NCI-H748 (cell line): Measurements from ENCODE around the gene OR2K2.
A peak's percentile ranks its signal among the peaks of the same experiment; 100 is the strongest.
"Not testable (repeated sequence)": the region's sequence is repeated elsewhere in the genome, so short reads cannot be mapped to it uniquely, and the experiment has no call there.

ENCODE experiments used
- DNase-seq: peaks from one replicate; lab custom pipeline; 2025; ENCODE audit not compliant: unreplicated experiment; lab: John Stamatoyannopoulos, UW

The OR2K2 gene, protein sequence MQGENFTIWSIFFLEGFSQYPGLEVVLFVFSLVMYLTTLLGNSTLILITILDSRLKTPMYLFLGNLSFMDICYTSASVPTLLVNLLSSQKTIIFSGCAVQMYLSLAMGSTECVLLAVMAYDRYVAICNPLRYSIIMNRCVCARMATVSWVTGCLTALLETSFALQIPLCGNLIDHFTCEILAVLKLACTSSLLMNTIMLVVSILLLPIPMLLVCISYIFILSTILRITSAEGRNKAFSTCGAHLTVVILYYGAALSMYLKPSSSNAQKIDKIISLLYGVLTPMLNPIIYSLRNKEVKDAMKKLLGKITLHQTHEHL

DNA sequence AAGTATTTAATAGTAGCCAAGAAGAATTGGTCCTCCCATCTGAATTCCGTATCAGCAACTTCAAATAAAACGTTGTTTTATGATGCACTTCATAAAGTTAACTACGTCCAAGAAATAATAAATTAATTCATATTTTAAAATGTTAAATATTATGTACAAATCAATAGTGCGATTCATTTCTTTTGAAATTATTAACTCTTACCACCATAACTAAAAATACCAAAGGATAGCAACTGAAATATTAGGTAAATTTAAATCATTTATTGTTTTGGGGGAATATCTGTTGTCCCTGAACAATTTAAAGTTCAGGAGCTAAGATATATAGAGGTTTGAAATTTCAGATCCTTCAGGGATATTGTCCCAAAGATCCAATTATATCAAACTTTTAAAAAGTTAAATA is at the start of gene OR2K2:
OR2K2 (minus strand) TSS at position 101 of the 400 bp plus-strand sequence. CDS start 1,791 bp downstream, outside the sequence.
- DNase-seq: no peak

DNA sequence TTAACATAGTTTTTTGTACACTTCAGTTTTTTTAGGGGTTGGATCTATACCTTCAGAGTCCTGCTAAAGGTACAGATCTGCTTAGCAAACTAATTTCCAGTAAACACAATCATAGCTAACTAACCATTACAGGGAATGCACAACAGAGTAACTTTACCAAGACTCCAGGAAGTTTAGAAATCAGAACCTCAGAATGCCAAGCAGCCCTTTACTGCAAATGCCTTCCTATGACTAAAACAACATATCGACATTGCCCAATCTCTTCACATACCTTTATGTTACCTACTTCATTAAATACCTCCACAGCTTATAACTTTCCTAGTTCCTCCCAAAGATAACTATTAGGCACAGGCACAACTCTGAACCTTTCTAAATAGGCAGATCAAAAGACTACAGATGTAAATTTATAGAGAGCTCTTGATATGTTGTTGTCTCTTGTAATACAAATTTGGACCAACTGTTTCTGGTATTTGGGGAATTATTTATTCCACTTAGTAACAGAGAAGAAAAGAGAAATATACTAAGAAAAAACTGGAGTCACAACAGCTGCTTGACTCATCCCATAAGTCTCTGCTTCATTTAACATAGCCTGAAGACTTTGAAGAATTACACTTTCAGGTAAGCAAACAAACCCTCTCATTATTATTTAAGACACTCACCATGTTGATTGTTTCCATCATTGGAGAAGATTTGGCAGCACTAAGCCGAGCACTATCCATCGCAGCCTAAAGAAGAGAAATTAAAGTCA is 46.0 kb upstream of the OR2K2 start:
- no peak for DNase-seq

DNA sequence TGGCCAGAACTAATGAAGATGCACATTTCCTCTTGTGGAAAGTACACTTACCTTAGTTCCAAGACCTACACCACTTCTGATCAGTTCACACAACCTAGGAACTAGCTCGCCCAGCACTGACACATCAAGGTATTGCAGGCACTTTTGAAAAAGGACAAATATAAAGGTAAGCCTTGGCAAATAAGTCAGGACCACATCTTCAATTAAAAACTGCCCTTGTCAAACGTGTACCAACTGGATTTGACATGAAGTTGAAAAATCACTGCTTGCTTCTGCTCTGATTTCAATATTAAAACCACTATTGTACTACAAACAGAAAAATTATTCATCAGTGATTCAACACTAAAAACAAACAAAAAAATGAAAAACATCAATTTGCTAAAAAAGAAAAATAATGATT is 45.0 kb upstream of the OR2K2 start:
- DNase-seq: no peak

DNA sequence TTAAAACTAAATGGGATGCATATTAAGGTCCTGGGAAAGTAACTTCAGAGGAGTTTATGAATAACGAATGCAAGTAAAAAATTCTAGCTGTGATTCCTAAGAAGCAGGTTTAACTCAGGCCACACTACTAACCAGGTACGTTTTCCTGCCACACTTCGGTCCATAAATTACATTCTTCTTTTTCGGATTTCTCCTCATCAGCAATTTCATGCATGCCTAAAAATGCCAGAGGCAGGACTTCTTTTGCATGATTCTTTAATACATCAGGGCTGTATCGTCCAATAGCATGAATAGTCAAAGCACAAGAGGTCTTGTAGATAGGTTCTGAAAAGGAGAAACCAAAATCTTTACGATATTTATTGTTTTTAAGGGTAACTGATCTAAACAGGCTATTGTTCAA is 42.3 kb upstream of the OR2K2 start:
- no peak for DNase-seq

DNA sequence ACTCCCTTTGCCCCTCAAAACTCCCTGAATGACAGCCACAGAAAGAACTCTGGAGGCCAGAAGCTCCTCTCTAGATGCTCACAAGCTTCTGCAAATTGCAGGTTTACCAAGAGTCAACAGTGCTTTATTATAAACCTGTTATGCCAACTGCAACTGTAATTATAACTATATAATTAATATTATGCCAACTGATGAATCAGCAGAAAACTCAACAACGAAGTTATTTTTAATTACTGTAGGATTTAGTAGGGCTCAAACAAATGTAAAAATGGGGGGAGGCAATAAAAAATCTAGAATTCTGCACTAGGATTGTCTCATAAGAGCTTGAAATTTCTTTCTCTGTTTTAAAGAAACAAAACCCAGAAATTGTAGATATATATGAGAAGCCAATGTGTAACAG is 37.0 kb upstream of the OR2K2 start:
- DNase-seq: no peak

DNA sequence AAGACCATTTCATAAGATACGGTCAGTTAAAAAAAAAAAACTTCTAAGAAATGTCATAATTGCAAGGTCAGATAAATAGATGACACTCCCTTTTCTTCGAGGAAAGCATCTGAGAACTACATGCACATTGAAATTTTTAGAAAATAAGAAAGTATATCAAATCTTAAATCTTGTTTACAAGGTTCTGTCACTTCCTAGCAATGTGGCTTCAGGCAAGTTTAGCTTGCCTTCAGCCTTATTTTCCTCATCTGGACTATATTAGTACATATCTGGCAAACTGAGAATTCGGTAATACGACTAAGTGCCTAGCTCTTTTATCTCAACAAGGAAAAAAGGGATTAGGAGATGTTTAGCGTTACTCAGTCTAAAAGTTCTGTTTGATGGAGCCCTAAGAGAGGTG is 32.5 kb upstream of the OR2K2 start:
- DNase-seq: no peak

DNA sequence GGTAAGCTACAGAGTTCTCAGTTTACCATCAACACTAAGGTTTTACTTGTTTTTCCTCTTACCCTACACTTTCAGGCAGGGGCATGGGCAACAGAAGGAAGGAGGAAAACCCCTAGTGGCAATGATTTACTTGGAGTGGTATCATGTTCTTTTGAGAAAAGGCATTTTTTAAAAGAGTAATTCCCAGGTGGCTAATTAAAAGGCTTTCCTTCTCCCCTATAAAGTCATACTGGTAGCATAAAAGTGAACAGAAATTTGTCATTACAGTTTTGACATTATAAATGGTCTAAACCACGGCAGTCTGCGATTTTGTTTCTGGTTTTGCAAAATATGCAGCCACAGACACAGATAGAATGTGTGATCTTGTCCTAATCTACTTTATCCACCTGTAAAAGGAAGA is 30.9 kb upstream of the OR2K2 start:
- DNase-seq: no peak

DNA sequence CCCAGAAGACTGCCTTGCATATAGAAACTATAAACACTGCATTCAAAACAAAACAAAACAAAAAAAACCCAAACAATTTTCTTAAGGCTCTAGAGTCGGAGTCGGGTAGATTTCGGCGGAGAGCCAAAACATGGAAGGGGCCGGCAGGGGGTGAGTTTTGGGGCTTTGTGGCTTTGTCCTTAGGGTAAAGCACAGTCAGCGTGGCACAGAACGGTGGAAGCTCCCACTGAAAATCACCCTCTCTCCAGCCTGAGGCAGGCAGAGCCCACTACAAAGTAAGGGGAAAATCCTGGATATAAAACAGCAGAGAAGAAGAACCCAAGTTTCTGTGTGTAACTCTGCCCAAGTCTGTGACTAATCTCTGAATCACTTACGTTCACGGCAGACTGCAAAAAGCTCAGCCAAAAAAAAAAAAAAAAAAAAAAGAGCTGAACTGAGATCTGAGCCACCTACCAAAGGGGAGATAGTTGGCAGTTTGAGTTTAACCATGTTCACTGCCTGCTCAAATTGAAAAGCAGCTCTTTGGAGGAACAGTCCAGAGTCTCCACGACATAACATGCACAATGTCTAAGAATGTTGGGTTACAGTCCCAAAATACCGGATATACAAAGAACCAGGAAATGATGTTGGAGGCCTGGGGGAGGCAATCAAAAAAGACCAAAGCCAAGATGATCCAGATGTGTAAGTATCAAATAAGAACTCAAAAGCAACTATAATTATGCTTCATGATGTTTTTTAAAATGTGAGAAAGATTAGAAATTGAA is 26.6 kb upstream of the OR2K2 start:
- no peak for DNase-seq

DNA sequence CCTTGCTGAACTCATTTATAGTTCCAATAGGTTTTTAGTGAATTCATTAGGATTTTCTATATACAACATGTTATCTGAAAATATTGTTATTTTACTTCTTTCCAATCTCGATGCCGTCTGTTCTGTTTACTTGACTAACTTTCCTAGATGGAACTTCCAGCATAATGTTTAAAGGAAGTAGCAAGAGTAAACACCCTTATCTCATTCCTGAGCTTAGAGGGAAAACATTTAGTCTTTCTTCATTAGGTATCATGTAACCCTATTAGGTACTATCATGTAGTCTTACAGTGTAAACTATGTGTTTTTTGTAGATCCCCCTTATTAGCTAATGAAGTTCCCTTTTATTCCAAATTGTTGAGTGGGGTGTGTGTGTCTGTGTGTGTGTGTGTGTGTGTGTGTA is 22.5 kb upstream of the OR2K2 start:
- DNase-seq: no peak

DNA sequence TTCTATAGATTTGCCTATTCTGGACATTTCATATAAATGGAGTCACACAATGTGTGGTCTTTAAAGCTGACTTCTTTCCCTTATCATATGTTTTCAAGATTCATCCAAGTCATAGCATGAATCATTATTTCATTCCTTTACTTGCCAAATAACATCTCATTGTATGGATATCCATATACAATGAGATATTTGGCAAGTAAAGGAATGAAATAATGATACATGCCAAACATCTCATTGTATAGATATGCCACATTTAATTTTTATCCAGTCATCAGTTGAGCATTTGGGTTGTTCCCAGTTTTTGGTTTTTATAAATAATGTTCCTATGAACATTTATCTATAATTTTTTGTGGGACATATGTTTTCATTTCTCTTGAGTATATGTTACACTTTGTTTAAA is 20.5 kb upstream of the OR2K2 start:
- no peak for DNase-seq

DNA sequence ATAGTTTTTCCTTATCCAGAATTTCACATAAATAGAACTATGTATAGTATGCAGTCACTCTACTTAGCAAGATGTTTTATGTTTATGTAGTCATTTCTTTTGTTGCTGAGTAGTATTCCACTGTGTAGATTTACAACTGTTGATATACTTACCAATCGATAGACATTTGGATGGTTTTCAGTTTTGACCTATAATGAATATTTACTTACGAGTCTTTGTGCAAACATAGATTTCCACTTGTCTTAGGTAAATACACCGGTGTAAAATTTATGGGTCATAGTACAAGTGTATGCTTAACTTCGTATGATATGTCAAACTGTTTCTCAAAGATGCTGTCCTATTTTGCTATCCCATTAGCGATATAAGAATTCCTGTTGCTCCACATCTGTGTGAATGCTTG is 19.7 kb upstream of the OR2K2 start:
- DNase-seq: peak; percentile 57

DNA sequence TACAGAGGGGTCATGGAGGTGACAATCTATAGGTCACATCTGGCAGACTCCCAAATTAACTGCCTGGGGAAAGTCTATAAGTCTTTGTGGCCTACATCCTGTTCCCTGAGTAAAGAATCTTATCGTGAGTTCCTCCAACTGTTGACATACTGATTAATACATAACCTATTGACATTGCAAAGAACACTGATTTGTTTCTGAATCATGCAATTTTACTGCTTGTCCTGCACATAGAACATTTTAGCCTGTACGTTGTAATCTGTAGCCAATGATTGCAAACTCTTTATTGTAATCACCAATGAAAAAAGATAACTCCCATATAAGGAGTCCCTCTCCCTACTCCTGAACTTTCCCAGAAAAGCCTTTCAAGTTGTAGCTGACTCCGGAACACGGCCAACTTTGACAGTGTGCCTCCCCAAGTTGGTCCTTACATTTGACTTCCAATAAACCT is 18.8 kb upstream of the OR2K2 start:
- no peak for DNase-seq

DNA sequence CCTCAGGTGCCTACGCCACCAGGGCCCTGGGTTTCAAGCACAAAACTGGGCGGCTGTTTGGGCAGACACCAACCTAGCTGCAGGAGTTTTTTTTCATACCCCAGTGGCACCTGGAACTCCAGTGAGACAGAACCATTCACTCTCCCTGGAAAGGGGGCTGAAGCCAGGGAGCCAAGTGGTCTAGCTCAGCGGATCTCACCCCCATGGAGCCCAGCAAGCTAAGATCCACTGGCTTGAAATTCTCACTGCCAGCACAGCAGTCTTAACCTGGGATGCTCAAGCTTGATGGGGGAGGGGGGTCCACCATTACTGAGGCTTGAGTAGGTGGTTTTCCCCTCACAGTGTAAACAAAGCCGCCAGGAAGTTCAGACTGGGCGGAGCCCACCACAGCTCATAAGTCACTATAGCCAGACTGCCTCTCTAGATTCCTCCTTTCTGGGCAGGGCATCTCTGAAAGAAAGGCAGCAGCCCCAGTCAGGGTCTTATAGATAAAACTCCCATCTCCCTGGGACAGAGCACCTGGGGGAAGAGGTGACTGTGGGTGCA is 4.4 kb upstream of the OR2K2 start:
- DNase-seq: peak; percentile 18

DNA sequence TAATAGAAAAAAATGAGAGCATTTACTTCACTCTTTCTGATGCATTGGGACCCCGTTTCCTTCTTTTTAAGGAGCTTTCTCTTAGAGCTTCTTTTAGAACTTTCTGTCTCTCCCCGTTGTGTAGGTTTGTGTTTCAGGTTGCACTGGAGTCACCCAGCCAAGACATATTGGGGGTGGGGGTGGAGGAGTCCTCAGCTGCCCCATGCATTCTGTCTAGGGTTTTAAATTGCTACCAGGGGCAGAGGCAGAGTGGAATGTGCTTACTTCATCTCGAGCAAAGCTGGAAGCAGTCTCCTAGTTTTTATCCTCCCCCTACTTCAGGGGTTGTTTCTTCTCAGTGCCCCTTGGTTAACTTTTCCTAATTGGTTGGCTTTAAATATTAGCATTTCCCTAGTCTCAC is 9.4 kb downstream of the OR2K2 start:
- no peak for DNase-seq

DNA sequence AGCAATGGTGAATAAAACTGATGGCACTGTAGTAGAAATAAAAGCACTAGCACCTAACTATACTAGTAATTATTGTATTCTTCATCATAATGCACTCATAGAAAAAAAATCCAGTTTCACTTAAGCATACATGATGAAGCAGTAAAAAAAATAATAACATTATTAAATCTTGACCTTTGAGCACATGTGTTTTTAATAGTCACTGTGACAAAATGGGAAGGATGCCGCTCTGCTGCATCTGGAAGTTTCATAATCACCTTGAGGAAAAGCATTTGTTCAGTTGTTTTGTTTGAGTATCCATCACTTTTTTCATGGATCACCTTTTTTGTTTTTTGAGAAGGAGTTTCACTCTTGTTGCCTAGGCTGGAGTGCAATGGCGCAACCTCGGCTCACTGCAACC is 13.2 kb downstream of the OR2K2 start:
- no peak for DNase-seq

DNA sequence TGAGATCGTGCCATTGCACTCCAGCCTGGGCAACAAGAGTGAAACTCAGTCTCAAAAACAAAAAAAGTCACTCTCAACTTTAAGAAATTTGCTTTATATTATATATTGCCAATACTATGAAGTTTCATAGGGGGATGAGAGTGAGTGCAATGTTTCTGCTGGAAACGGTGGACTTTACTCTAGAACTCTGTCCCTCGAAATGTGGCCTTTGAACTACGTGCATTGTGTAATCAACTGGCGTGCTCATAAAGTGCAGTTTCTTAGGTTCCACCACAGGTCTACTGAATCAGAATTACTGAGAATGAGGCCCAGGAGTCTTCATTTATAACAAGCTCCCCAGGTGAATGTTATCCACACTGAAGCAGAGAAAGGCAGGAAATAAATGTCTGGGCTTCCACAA is 24.1 kb downstream of the OR2K2 start:
- DNase-seq: no peak

DNA sequence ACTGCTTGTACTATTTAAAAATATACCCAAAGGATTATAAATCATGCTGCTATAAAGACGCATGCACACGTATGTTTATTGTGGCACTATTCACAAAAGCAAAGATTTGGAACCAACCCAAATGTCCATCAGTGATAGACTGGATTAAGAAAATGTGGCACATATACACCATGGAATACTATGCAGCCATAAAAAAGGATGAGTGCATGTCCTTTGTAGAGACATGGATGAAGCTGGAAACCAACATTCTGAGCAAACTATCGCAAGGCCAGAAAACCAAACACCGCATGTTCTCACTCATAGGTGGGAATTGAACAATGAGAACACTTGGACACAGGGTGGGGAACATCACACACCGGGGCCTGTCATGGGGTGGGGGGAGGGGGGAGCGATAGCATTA is 26.0 kb downstream of the OR2K2 start:
- DNase-seq: not testable (repeated sequence)

DNA sequence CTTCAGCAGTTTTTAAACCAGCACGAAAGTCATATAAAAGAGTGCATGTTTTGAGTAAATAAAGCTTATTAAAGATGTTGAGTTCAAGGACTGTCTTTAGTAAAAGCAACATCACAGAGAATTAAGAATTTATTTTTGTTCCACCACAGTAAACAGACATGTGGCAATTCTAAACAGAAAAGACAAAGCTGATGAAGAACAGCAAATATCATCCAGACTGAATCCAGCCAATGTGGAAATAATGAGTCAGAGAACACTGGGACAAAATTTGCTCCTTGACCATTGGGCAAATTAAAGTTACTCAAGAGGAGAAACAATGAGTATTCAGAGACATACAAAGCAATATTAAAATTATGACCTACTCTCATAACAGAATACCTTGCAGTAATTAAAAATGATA is 28.8 kb downstream of the OR2K2 start:
- no peak for DNase-seq

DNA sequence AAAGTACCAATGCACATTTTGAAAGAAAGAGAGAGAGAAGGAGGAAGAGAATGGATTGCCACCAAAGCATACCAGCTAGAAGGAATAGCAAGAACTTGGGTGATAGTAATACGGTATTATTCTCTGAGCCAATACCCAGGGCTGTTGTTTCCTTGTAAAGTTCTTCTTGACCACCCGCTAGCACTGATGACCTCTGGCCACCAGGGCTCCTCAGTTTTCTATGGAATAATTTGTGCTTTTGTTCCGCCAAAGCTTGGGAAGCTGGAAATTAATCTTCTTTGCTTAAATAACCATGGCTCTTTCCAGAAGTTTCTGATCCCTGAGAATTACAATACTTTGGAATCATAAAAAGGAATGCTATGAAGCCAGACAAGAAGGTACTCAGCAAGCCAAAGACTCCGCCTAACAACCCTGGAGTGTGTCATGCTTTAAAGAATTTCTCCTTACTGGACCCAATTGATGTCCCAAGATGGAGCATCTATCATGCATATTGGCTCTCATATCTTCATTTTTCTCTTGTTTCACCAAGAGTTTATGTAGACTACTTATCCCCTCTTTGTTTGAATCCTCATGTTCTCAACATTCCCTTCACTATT is 29.8 kb downstream of the OR2K2 start:
- DNase-seq: no peak

DNA sequence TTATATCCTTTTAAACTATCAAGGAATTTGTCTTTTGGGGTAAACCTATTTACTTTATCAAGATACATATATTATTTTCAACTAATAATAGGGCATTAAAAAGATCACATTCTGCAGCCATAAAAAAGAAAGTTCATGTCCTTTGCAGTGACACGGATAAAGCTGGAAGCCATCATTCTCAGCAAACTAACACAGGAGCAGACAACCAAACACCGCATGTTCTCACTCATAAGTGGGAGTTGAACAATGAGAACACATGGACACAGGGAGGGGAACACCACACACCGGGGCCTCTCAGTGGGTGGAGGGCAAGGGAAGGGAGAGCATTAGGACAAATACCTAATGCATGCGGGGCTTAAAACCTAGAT is 30.4 kb downstream of the OR2K2 start:
- not testable (repeated sequence) for DNase-seq
